PC-9 (cell line): ENCODE measurements around the gene NTN4. TPM values are rescaled to one million over a fixed set of nuclear protein-coding genes. Genes with fewer than 3 reads are reported as not detected.

Experiments
- BruUV-seq: library from RNA; stranded (reverse); fragments of 400-500 nt; replicated peaks from 2 replicates; lab custom pipeline; 2021; lab: Mats Ljungman, UMichigan
- CTCF ChIA-PET: fragments of 300-600 bp; sonication (Branson Sonifier 250); formaldehyde crosslinking; loops from one replicate; lab custom pipeline; 2022; ENCODE audit warnings: antibody characterized with exemption; lab: Charles Lee
- POLR2A ChIA-PET: fragments of 300-600 bp; sonication (Branson Sonifier 250); formaldehyde crosslinking; loops from one replicate; lab custom pipeline; 2022; ENCODE audit warnings: antibody characterized with exemption; ENCODE audit not compliant: unreplicated experiment; lab: Charles Lee
- DNase-seq, 2 experiments: peaks; one replicate each; pipeline versions ENCODE4 v3.0.0 to v3.0.0-alpha.2; 2015 to 2022; ENCODE audit warnings: mixed read lengths in 1 of 2
- H2AFZ ChIP-seq: fragments of 200-600 bp; sonication (generic); 2 replicates; pipeline ENCODE4 v1.8.1; 2017; ENCODE audit warnings: antibody characterized with exemption
- H3F3A ChIP-seq: fragments of 200-600 bp; sonication (generic); 2 replicates; pipeline ENCODE4 v1.8.1; 2017; ENCODE audit warnings: antibody characterized with exemption, mild to moderate bottlenecking, low read depth; ENCODE audit not compliant: insufficient read depth
- H3K27ac ChIP-seq: fragments of 200-600 bp; sonication (generic); 2 replicates; pipeline ENCODE4 v1.6.1; 2016; ENCODE audit warnings: mixed run types
- H3K27me3 ChIP-seq: fragments of 200-600 bp; sonication (generic); 2 replicates; pipeline ENCODE4 v1.6.1; 2016; ENCODE audit warnings: low read depth, mixed run types; ENCODE audit not compliant: insufficient read depth
- H3K36me3 ChIP-seq: fragments of 200-600 bp; sonication (generic); 2 replicates; pipeline ENCODE4 v1.6.1; 2016; ENCODE audit warnings: low read depth, mixed run types
- H3K4me1 ChIP-seq: fragments of 200-600 bp; sonication (generic); replicated peaks from 2 replicates; pipeline ENCODE4 v1.6.1; 2016; ENCODE audit warnings: mixed run types; ENCODE audit not compliant: insufficient read depth
- H3K4me2 ChIP-seq: fragments of 200-600 bp; sonication (generic); 2 replicates; pipeline ENCODE4 v1.6.1; 2017; ENCODE audit warnings: mixed run types
- H3K4me3 ChIP-seq: fragments of 200-600 bp; sonication (generic); 2 replicates; pipeline ENCODE4 v1.6.1; 2016; ENCODE audit warnings: mixed run types
- H3K79me2 ChIP-seq: fragments of 200-600 bp; sonication (generic); 2 replicates; pipeline ENCODE4 v1.6.1; 2017; ENCODE audit warnings: low read depth, mixed run types
- H3K9me2 ChIP-seq: fragments of 200-600 bp; sonication (generic); 2 replicates; pipeline ENCODE4 v1.8.1; 2017; ENCODE audit warnings: mild to moderate bottlenecking; ENCODE audit not compliant: insufficient read depth
- H3K9me3 ChIP-seq: fragments of 200-600 bp; sonication (generic); 2 replicates; pipeline ENCODE4 v1.8.1; 2016; ENCODE audit warnings: low read depth; ENCODE audit not compliant: insufficient read depth
- H4K20me1 ChIP-seq: fragments of 200-600 bp; sonication (generic); 2 replicates; pipeline ENCODE4 v1.8.1; 2017; ENCODE audit not compliant: insufficient read depth
- EZH2 ChIP-seq: fragments of 200-600 bp; sonication (generic); IDR thresholded peaks from 2 replicates; pipeline ENCODE4 v1.8.0; 2017; ENCODE audit warnings: antibody characterized with exemption, low read depth
- intact Hi-C: fragments of 100-400 bp; cut with micrococcal nuclease; formaldehyde crosslinking; loops from one replicate; pipeline ENCODE4 v1.10.0; 2022; ENCODE audit not compliant: unreplicated experiment
- total RNA-seq: library from RNA; stranded (reverse); gene quantifications from 2 replicates; pipeline ENCODE4 v1.2.3, GENCODE V29; 2021
- TF ChIP-seq, protein P1 (sequence below): fragments of 200-600 bp; sonication (generic); conservative IDR thresholded peaks from 2 replicates; pipeline ENCODE4 v1.6.1; 2017; ENCODE audit warnings: mixed run types, antibody characterized with exemption, mild to moderate bottlenecking, moderate library complexity

The NTN4 gene
- total RNA-seq, 1 experiment from 2014 or later, result 41.5 TPM

DNA sequence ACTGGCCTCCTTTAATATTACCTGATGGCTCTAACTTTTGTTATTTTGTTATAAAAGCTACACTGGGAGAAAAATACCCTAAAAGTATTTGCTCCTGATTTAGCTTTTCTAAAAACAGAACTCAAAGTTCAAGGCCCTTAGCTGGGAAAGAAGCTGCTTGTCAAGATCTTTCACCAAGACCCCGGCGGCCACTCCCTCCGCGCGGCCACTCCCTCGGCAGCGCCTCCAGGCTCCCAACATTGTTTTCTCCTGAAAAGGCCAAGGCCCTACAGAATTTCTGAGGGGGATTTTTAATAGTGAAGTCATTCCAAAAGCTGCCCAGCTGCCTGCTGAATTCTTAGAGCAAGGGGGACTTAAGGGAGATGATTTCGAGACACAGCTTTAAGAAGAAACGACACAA, 96.4 kb downstream of the NTN4 start:
- Histone ChIP-seq H3K27me3 (no peaks in the 10 kb centered on the region), H3K27ac (no peak overlapping the region; the same call in 1 of the 2 replicates), H3K79me2 (no peaks in the 10 kb centered on the region), H3K9me3 (no peaks in the 10 kb centered on the region; the same call in 1 of the 2 replicates), H3K4me2 (no peak overlapping the region), H3K4me1 (peaks cover 2% of the 10 kb centered on the region; the same call in 1 of the 2 replicates), H3F3A (peaks cover 25% of the 10 kb centered on the region), H3K4me3 (no peak overlapping the region), H4K20me1 (no peaks in the 10 kb centered on the region), H2AFZ (no peak overlapping the region), H3K9me2 (no peaks in the 10 kb centered on the region), H3K36me3 (peaks cover 47% of the 10 kb centered on the region)
- intact Hi-C loops, result no loop called here
- DNase-seq, result no peak
- TF ChIP-seq, protein P1, sequence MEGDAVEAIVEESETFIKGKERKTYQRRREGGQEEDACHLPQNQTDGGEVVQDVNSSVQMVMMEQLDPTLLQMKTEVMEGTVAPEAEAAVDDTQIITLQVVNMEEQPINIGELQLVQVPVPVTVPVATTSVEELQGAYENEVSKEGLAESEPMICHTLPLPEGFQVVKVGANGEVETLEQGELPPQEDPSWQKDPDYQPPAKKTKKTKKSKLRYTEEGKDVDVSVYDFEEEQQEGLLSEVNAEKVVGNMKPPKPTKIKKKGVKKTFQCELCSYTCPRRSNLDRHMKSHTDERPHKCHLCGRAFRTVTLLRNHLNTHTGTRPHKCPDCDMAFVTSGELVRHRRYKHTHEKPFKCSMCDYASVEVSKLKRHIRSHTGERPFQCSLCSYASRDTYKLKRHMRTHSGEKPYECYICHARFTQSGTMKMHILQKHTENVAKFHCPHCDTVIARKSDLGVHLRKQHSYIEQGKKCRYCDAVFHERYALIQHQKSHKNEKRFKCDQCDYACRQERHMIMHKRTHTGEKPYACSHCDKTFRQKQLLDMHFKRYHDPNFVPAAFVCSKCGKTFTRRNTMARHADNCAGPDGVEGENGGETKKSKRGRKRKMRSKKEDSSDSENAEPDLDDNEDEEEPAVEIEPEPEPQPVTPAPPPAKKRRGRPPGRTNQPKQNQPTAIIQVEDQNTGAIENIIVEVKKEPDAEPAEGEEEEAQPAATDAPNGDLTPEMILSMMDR, result no peak
- no peak for TF ChIP-seq EZH2
- BruUV-seq, result no TSS peak
- CTCF ChIA-PET, result interaction anchor here (0.6 kb wide), 1 partner anchor 154 kb away, joined by 7 read pairs; no protein-coding TSS in a partner anchor
- POLR2A ChIA-PET, result no interaction called here

- Histone ChIP-seq H3K9me3 (no peaks in the 10 kb centered on the region; the same call in 1 of the 2 replicates), H3K4me3 (no peak overlapping the region), H3K79me2 (no peaks in the 10 kb centered on the region), H3K27me3 (no peaks in the 10 kb centered on the region), H3F3A (peaks cover 22% of the 10 kb centered on the region), H3K4me1 (no peaks in the 10 kb centered on the region), H3K27ac (no peak overlapping the region; the same call in 1 of the 2 replicates), H3K36me3 (peaks cover 43% of the 10 kb centered on the region), H3K9me2 (no peaks in the 10 kb centered on the region), H2AFZ (no peak overlapping the region), H4K20me1 (no peaks in the 10 kb centered on the region), H3K4me2 (no peak overlapping the region)
- POLR2A ChIA-PET, result no interaction called here
- CTCF ChIA-PET, result no interaction called here
- no peak for TF ChIP-seq EZH2
- TF ChIP-seq, protein P1, result no peak
- no peak for DNase-seq
- intact Hi-C loops, result no loop called here
- BruUV-seq, result no TSS peak
These were observed 96.9 kb downstream of the NTN4 start for GRCh38 chr12:95693689-95694088.

DNA sequence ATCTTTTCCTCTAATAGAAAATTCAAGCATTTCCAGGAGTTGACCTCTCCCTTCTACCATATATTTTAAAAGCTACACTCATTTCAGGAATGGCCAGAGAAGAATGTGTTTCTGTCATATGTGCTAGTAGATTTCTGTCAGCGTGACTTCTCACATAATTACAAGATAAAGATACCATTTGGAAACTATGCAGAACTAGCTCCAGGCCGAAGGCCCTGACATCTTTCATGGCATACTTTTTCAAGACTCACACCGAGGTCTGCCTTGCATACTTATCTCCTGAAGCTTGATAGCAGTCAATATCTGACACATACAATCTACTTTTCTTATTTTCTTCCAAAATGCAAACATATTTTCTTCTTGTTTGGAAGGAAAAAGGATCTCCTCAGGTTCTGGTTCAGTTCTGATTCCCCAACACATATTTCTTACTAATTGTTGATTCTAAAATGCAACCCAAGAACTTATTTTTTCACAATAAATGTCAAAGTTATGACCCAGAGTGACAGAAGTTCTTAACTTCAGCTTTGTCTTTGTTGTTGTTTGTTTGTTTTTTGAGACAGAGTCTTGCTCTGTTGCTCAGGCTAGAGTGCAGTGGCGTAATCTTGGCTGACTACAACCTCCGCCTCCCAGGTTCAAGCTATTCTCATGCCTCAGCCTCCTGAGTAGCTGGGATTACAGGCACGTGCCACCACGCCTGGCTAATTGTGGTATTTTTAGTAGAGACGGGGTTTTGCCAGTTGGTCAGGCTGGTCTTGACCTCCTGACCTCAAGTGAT, 99.5 kb downstream of the NTN4 start:
- H3K27me3 ChIP-seq, result no peaks in the 10 kb centered on the region
- H3K79me2 ChIP-seq, result no peaks in the 10 kb centered on the region
- POLR2A ChIA-PET, result no interaction called here
- no peak overlapping the region for H3K4me3 ChIP-seq
- TF ChIP-seq EZH2, result no peak
- TF ChIP-seq, protein P1, result no peak
- no peak overlapping the region for H3K4me2 ChIP-seq
- H3F3A ChIP-seq, result peaks cover 26% of the 10 kb centered on the region
- intact Hi-C loops, result no loop called here
- peaks cover 25% of the 10 kb centered on the region for H3K36me3 ChIP-seq
- no peaks in the 10 kb centered on the region for H3K4me1 ChIP-seq
- CTCF ChIA-PET, result no interaction called here
- no peak overlapping the region for H3K27ac ChIP-seq
- H3K9me2 ChIP-seq, result no peaks in the 10 kb centered on the region
- BruUV-seq, result no TSS peak
- H4K20me1 ChIP-seq, result no peaks in the 10 kb centered on the region
- no peaks in the 10 kb centered on the region; the same call in 1 of the 2 replicates for H3K9me3 ChIP-seq
- H2AFZ ChIP-seq, result no peak overlapping the region
- no peak for DNase-seq
